TTC549 (cell line): Measurements from ENCODE around the gene PPP1R8.
"Not testable (repeated sequence)": the region's sequence is repeated elsewhere in the genome, so short reads cannot be mapped to it uniquely, and the experiment has no call there.

Source experiments
- FAIRE-seq: peaks from 2 replicates; lab custom pipeline; 2012; peaks lifted over from hg19 to GRCh38; lab: Jason Lieb, UNC

PPP1R8 gene

GRCh38 chr1:27832762-27833161 lies 2.2 kb downstream of the PPP1R8 start:
- FAIRE-seq, result no peak

GRCh38 chr1:27833470-27833869 lies 2.9 kb downstream of the PPP1R8 start:
- FAIRE-seq, result no peak

GRCh38 chr1:27835046-27835445 lies 4.5 kb downstream of the PPP1R8 start:
- no peak for FAIRE-seq

- FAIRE-seq, result no peak
Measured at GRCh38 chr1:27835501-27835900, 4.9 kb downstream of the PPP1R8 start.

GRCh38 chr1:27849951-27850350 lies 19.4 kb downstream of the PPP1R8 start:
- FAIRE-seq, result no peak

- no peak for FAIRE-seq
Measured at GRCh38 chr1:27855085-27855484, 24.5 kb downstream of the PPP1R8 start.

- no peak for FAIRE-seq
Measured at GRCh38 chr1:27856561-27857343, 26.2 kb downstream of the PPP1R8 start.

GRCh38 chr1:27857552-27857951 lies 27.0 kb downstream of the PPP1R8 start:
- FAIRE-seq, result not testable (repeated sequence)

GRCh38 chr1:27858072-27858948 lies 27.7 kb downstream of the PPP1R8 start:
- FAIRE-seq, result no peak

GRCh38 chr1:27858949-27859576 lies 28.5 kb downstream of the PPP1R8 start:
- no peak for FAIRE-seq

- FAIRE-seq, result no peak
Measured at GRCh38 chr1:27861436-27861835, 30.9 kb downstream of the PPP1R8 start.

GRCh38 chr1:27862004-27862403 lies 31.4 kb downstream of the PPP1R8 start:
- FAIRE-seq, result no peak

- FAIRE-seq, result no peak
Measured at GRCh38 chr1:27862671-27863537, 32.3 kb downstream of the PPP1R8 start.

- no peak for FAIRE-seq
Measured at GRCh38 chr1:27863538-27863915, 32.9 kb downstream of the PPP1R8 start.

- no peak for FAIRE-seq
Measured at GRCh38 chr1:27864264-27864895, 33.8 kb downstream of the PPP1R8 start.

- FAIRE-seq, result no peak
Measured at GRCh38 chr1:27865821-27866220, 35.2 kb downstream of the PPP1R8 start.

GRCh38 chr1:27868556-27868931 lies 38.0 kb downstream of the PPP1R8 start:
- FAIRE-seq, result no peak

- no peak for FAIRE-seq
Measured at GRCh38 chr1:27868932-27869718, 38.5 kb downstream of the PPP1R8 start.

- FAIRE-seq, result no peak
Measured at GRCh38 chr1:27869719-27870085, 39.1 kb downstream of the PPP1R8 start.

- FAIRE-seq, result not testable (repeated sequence)
Measured at GRCh38 chr1:27871076-27871475, 40.5 kb downstream of the PPP1R8 start.
